HAP-1 (cell line): ENCODE measurements around the gene DCXR.

ENCODE experiments used
- DNase-seq, 2 experiments: peaks; one replicate each; pipeline ENCODE4 v3.0.0-alpha.2; 2016 to 2020; ENCODE audit warnings: low spot score in 2 of 2
- H3K27me3 ChIP-seq: fragments of 250-450 bp; sonication (Bioruptor Pico); 2 replicates; pipeline ENCODE4 v1.5.1; 2020; ENCODE audit warnings: low read depth, mild to moderate bottlenecking, moderate library complexity
- H3K36me3 ChIP-seq: fragments of 250-450 bp; sonication (Bioruptor Pico); replicated peaks from 2 replicates; pipeline ENCODE4 v1.5.1; 2020; ENCODE audit warnings: mild to moderate bottlenecking
- H3K4me1 ChIP-seq: fragments of 250-450 bp; sonication (Bioruptor Pico); 2 replicates; pipeline ENCODE4 v1.5.1; 2020; ENCODE audit warnings: mild to moderate bottlenecking
- H3K4me3 ChIP-seq: fragments of 250-450 bp; sonication (Bioruptor Pico); 2 replicates; pipeline ENCODE4 v1.5.1; 2020; ENCODE audit warnings: mild to moderate bottlenecking, moderate library complexity
- H3K9me3 ChIP-seq: fragments of 250-450 bp; sonication (Bioruptor Pico); 2 replicates; pipeline ENCODE4 v1.5.1; 2020; ENCODE audit warnings: mild to moderate bottlenecking, moderate library complexity
- in situ Hi-C: fragments of 300-500 bp; cut with MboI; formaldehyde crosslinking; loops from 3 replicates; pipeline ENCODE4 v1.14.3; 2020; ENCODE audit warnings: low sequenced_read_pairs, inconsistent platforms, mixed read lengths

Gene DCXR

GRCh38 chr17:82034371-82035011 is 3.0 kb downstream of the DCXR start:
- H3K4me3 ChIP-seq: no peak overlapping the region
- H3K27me3 ChIP-seq: no peaks in the 10 kb centered on the region
- in situ Hi-C loops: loop anchor here (5.0 kb wide), 1 partner anchor 123 kb away; no protein-coding TSS in a partner anchor
- H3K9me3 ChIP-seq: no peaks in the 10 kb centered on the region
- peaks cover 37% of the 10 kb centered on the region for H3K36me3 ChIP-seq
- H3K4me1 ChIP-seq: peaks cover 10% of the 10 kb centered on the region
- no peak for DNase-seq

- in situ Hi-C loops: loop anchor here (5.0 kb wide), 1 partner anchor 124 kb away; no protein-coding TSS in a partner anchor
- Histone ChIP-seq H3K27me3 (no peaks in the 10 kb centered on the region), H3K4me1 (peaks cover 10% of the 10 kb centered on the region), H3K36me3 (peaks cover 47% of the 10 kb centered on the region), H3K9me3 (no peaks in the 10 kb centered on the region), H3K4me3 (no peak overlapping the region)
- DNase-seq: no peak
These were observed 4.0 kb downstream of the DCXR start for GRCh38 chr17:82033359-82034085.

- Histone ChIP-seq H3K36me3 (peaks cover 50% of the 10 kb centered on the region), H3K4me1 (peaks cover 6% of the 10 kb centered on the region; the same call in 1 of the 2 replicates), H3K9me3 (no peaks in the 10 kb centered on the region), H3K4me3 (peak overlapping the region; percentile 54), H3K27me3 (no peaks in the 10 kb centered on the region)
- in situ Hi-C loops: loop anchor here (5.0 kb wide), 1 partner anchor 125 kb away; no protein-coding TSS in a partner anchor
- DNase-seq: peak; percentile 32 to 80
These were observed 5.4 kb downstream of the DCXR start for GRCh38 chr17:82031885-82032627.

- Histone ChIP-seq H3K4me3 (peak within 1 kb of the TSS; percentile 54), H3K9me3 (no peaks in the 10 kb centered on the region), H3K27me3 (no peaks in the 10 kb centered on the region), H3K4me1 (peaks cover 6% of the 10 kb centered on the region; the same call in 1 of the 2 replicates), H3K36me3 (peaks cover 44% of the 10 kb centered on the region)
- DNase-seq: peak; percentile 35 to 62
- in situ Hi-C loops: loop anchor here (5.0 kb wide), 1 partner anchor 126 kb away; no protein-coding TSS in a partner anchor
These were observed 6.1 kb downstream of the DCXR start, which contains the start of gene RAC3 for GRCh38 chr17:82031303-82031884. RAC3 (plus strand) TSS chr17:82031678; CDS start chr17:82031762, 84 bp downstream.

- Histone ChIP-seq H3K4me3 (peak overlapping the region; percentile 52), H3K27me3 (no peaks in the 10 kb centered on the region), H3K36me3 (peaks cover 37% of the 10 kb centered on the region), H3K4me1 (peaks cover 6% of the 10 kb centered on the region; the same call in 1 of the 2 replicates), H3K9me3 (no peaks in the 10 kb centered on the region)
- in situ Hi-C loops: loop anchor here (5.0 kb wide), 1 partner anchor 127 kb away; no protein-coding TSS in a partner anchor
- DNase-seq: peak; percentile 71 to 91
These were observed 6.8 kb downstream of the DCXR start for GRCh38 chr17:82030470-82031302.

GRCh38 chr17:82029990-82030469 is 7.5 kb downstream of the DCXR start:
- in situ Hi-C loops: loop anchor here (5.0 kb wide), 1 partner anchor 127 kb away; no protein-coding TSS in a partner anchor
- H3K9me3 ChIP-seq: no peaks in the 10 kb centered on the region
- no peak for DNase-seq
- H3K4me1 ChIP-seq: peaks cover 6% of the 10 kb centered on the region; the same call in 1 of the 2 replicates
- peak overlapping the region; percentile 52; the same call in 1 of the 2 replicates for H3K4me3 ChIP-seq
- H3K27me3 ChIP-seq: no peaks in the 10 kb centered on the region
- H3K36me3 ChIP-seq: peaks cover 33% of the 10 kb centered on the region

- no peaks in the 10 kb centered on the region for H3K9me3 ChIP-seq
- no peaks in the 10 kb centered on the region for H3K27me3 ChIP-seq
- peaks cover 6% of the 10 kb centered on the region; the same call in 1 of the 2 replicates for H3K4me1 ChIP-seq
- in situ Hi-C loops: no loop called here
- H3K4me3 ChIP-seq: no peak overlapping the region
- DNase-seq: no peak
- peaks cover 37% of the 10 kb centered on the region for H3K36me3 ChIP-seq
These were observed 8.1 kb downstream of the DCXR start for GRCh38 chr17:82029391-82029790.

- peaks cover 38% of the 10 kb centered on the region for H3K36me3 ChIP-seq
These were observed 8.5 kb downstream of the DCXR start for GRCh38 chr17:82028966-82029365.

GRCh38 chr17:82028246-82028645 is 9.3 kb downstream of the DCXR start:
- Histone ChIP-seq H3K4me3 (no peak overlapping the region), H3K36me3 (peaks cover 36% of the 10 kb centered on the region), H3K27me3 (no peaks in the 10 kb centered on the region), H3K4me1 (peaks cover 6% of the 10 kb centered on the region; the same call in 1 of the 2 replicates), H3K9me3 (no peaks in the 10 kb centered on the region)
- DNase-seq: no peak
- in situ Hi-C loops: no loop called here

More at GRCh38 chr17:82028966-82029365, 8.5 kb downstream of the DCXR start:
- Histone ChIP-seq H3K9me3 (no peaks in the 10 kb centered on the region), H3K4me3 (no peak overlapping the region), H3K27me3 (no peaks in the 10 kb centered on the region), H3K4me1 (peaks cover 6% of the 10 kb centered on the region; the same call in 1 of the 2 replicates)
- no peak for DNase-seq
- in situ Hi-C loops: no loop called here

- in situ Hi-C loops: no loop called here
- DNase-seq: no peak
These were observed 11.9 kb downstream of the DCXR start for GRCh38 chr17:82025401-82026107.

GRCh38 chr17:82024859-82025258 is 12.6 kb downstream of the DCXR start:
- no peaks in the 10 kb centered on the region for H3K9me3 ChIP-seq
- in situ Hi-C loops: loop anchor here (5.0 kb wide), 1 partner anchor 98 kb away; the partner anchor contains the start of gene MAFG
- no peaks in the 10 kb centered on the region for H3K27me3 ChIP-seq
- no peak overlapping the region for H3K4me3 ChIP-seq
- DNase-seq: no peak
- peaks cover 11% of the 10 kb centered on the region for H3K4me1 ChIP-seq
- peaks cover 28% of the 10 kb centered on the region for H3K36me3 ChIP-seq

More at GRCh38 chr17:82025401-82026107, 11.9 kb downstream of the DCXR start:
- Histone ChIP-seq H3K36me3 (peaks cover 32% of the 10 kb centered on the region), H3K27me3 (no peaks in the 10 kb centered on the region), H3K4me1 (peaks cover 11% of the 10 kb centered on the region), H3K4me3 (no peak overlapping the region), H3K9me3 (no peaks in the 10 kb centered on the region)
